22Rv1 (cell line): ENCODE measurements around the gene FIZ1.

ENCODE experiments used
- H3K27ac ChIP-seq: fragments of 450-650 bp; 2 replicates; pipeline ENCODE4 v1.5.1; 2017
- ZFX ChIP-seq: fragments of 450-650 bp; IDR thresholded peaks from 2 replicates; pipeline ENCODE4 v1.6.1; 2017; ENCODE audit warnings: antibody characterized with exemption, borderline replicate concordance
- TF ChIP-seq, protein P1 (sequence below): fragments of 450-650 bp; IDR thresholded peaks from 2 replicates; pipeline ENCODE4 v1.5.1; 2017; ENCODE audit warnings: mild to moderate bottlenecking

The FIZ1 gene

DNA sequence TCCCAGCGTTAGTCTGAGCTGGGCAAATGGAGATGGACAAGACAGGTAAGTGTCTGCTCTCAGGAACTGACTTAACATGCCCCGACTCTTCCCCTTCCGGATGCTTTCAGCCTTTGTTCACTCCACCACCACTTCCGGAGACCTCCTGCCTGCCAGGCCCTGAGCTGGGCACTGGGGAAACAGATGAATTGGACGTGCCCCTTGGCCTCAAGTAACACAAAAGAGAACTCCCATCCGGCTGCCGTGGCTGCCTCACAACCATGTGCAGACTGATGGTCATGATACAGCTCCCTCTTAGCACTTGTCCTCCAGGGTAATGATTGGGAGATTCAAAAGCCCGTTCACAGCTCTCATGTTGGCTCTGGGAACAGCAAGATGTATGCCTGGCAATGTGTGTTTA, 18.1 kb upstream of the FIZ1 start:
- TF ChIP-seq ZFX: no peak
- H3K27ac ChIP-seq: no peak overlapping the region

DNA sequence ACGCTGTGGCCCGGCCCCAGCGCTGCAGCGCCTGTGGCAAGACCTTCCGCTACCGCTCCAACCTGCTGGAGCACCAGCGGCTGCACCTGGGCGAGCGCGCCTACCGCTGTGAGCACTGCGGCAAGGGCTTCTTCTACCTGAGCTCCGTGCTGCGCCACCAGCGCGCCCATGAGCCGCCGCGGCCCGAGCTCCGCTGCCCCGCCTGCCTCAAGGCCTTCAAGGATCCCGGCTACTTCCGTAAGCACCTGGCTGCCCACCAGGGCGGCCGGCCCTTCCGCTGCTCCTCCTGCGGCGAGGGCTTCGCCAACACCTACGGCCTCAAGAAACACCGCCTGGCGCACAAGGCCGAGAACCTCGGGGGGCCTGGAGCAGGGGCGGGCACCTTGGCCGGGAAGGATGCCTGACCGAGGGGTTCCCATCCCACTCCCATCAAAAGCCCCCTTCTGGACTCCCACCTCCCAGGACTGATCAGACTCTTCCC, 17.1 kb upstream of the FIZ1 start:
- TF ChIP-seq ZFX: no peak
- TF ChIP-seq, protein P1, sequence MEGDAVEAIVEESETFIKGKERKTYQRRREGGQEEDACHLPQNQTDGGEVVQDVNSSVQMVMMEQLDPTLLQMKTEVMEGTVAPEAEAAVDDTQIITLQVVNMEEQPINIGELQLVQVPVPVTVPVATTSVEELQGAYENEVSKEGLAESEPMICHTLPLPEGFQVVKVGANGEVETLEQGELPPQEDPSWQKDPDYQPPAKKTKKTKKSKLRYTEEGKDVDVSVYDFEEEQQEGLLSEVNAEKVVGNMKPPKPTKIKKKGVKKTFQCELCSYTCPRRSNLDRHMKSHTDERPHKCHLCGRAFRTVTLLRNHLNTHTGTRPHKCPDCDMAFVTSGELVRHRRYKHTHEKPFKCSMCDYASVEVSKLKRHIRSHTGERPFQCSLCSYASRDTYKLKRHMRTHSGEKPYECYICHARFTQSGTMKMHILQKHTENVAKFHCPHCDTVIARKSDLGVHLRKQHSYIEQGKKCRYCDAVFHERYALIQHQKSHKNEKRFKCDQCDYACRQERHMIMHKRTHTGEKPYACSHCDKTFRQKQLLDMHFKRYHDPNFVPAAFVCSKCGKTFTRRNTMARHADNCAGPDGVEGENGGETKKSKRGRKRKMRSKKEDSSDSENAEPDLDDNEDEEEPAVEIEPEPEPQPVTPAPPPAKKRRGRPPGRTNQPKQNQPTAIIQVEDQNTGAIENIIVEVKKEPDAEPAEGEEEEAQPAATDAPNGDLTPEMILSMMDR: no peak
- no peak overlapping the region for H3K27ac ChIP-seq

DNA sequence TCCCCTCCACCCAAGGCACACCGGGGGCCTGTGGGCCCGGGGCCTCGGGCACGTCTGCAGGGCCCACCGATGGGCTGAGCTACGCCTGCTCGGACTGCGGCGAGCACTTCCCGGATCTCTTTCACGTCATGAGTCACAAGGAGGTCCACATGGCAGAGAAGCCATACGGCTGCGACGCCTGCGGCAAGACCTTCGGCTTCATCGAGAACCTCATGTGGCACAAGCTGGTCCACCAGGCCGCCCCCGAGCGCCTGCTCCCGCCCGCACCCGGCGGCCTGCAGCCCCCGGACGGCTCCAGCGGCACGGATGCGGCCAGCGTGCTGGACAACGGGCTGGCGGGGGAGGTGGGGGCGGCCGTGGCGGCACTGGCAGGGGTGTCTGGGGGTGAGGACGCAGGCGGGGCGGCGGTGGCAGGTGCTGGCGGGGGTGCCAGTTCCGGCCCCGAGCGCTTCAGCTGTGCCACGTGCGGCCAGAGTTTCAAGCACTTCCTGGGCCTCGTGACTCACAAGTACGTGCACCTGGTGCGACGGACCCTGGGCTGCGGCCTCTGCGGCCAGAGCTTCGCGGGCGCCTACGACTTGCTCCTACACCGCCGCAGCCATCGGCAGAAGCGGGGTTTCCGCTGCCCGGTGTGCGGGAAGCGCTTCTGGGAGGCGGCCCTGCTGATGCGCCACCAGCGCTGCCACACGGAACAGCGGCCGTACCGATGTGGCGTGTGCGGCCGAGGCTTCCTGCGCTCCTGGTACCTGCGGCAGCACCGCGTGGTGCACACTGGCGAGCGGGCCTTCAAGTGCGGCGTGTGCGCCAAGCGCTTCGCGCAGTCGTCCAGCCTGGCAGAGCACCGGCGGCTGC, 16.5 kb upstream of the FIZ1 start:
- H3K27ac ChIP-seq: no peak overlapping the region
- no peak for TF ChIP-seq ZFX
- TF ChIP-seq, protein P1: no peak

DNA sequence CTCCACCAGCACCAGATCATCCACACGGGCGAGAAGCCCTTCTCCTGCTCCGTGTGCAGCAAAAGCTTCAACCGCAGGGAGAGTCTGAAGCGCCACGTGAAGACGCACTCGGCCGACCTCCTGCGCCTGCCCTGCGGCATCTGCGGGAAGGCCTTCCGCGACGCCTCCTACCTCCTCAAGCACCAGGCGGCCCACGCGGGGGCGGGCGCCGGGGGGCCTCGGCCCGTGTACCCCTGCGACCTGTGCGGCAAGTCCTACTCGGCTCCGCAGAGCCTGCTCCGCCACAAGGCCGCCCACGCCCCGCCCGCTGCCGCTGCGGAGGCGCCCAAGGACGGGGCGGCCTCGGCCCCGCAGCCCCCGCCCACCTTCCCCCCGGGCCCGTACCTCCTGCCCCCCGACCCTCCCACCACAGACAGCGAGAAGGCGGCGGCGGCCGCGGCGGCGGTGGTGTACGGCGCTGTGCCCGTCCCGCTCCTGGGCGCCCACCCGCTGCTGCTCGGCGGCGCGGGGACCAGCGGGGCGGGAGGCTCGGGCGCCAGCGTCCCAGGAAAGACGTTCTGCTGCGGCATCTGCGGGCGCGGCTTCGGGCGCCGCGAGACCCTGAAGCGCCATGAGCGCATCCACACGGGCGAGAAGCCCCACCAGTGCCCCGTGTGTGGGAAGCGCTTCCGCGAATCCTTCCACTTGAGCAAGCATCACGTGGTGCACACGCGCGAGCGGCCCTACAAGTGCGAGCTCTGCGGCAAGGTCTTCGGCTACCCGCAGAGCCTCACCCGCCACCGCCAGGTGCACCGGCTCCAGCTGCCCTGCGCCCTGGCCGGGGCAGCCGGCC, 15.6 kb upstream of the FIZ1 start:
- no peak overlapping the region for H3K27ac ChIP-seq
- TF ChIP-seq ZFX: no peak
- TF ChIP-seq, protein P1: no peak

DNA sequence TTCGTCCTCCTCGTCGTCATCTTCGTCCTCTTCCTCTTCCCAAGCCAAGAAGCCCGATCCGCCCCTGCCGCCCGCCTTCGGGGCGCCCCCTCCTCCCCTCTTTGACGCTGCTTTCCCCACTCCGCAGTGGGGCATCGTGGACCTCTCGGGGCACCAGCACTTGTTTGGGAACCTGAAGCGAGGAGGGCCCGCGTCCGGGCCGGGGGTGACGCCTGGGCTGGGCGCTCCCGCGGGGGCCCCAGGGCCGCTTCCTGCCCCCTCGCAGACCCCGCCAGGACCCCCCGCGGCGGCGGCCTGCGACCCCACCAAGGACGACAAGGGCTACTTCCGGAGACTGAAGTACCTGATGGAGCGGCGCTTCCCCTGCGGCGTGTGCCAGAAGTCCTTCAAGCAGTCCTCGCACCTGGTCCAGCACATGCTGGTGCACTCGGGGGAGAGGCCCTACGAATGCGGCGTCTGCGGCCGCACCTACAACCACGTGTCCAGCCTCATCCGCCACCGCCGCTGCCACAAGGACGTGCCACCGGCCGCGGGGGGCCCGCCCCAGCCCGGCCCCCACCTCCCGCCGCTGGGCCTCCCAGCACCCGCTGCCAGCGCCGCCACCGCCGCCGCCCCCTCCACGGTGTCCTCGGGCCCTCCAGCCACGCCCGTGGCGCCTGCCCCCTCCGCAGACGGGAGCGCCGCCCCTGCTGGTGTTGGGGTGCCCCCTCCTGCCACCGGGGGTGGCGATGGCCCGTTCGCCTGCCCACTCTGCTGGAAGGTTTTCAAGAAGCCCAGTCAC, 14.8 kb upstream of the FIZ1 start:
- H3K27ac ChIP-seq: no peak overlapping the region
- TF ChIP-seq, protein P1: no peak
- TF ChIP-seq ZFX: no peak

DNA sequence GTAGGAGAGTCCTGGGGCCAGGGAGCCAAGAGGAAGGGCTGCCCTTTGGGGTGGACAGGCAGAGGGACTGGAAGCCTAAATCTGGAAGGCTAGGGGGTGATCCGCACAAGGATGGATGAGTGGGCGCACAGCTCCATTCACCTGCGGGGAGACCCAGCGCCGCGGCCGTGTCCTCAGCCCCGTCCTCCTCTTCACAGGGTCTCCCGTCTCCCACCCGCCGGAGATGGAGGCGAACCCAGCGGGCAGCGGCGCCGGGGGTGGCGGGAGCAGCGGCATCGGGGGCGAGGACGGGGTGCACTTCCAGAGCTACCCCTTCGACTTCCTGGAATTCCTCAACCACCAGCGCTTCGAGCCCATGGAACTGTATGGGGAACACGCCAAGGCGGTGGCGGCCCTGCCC, 14.1 kb upstream of the FIZ1 start:
- no peak overlapping the region for H3K27ac ChIP-seq
- TF ChIP-seq, protein P1: no peak
- no peak for TF ChIP-seq ZFX

DNA sequence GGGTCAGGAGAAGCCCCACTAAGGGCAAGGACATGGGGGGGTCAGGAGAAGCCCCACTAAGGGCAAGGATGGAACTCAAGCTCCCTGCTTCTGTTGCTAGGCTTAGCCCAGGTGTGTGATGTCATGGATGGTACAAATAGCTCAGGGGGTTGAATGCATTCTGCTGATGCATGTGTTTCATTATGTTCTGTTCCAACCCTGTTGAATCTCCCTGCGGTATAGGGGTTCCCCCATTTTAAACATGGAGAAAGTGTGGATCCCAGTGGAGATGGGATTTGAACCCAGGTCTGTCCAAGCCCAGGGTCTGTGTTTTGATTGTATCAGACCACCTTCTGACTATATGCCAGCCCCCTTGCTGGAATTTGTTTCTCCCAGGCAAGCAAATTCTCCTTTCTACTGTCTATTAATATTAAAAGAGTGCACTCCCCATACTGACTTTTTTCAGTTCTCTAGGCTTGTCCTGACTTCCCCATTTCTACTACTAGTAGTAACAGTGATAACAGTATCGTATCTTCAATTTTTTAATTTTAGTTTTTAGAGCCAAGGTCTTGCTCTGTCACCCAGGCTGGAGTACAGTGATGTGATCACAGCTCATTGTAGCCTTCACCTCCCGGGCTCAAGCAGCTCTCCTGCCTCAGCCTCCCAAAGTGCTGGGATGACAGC, 12.8 kb upstream of the FIZ1 start:
- no peak overlapping the region for H3K27ac ChIP-seq

More for the DNA sequence above, 12.8 kb upstream of the FIZ1 start:
- TF ChIP-seq, protein P1: no peak
- TF ChIP-seq ZFX: no peak
